ENCODE measurements around the gene KIRREL1. TPM values are rescaled to one million over a fixed set of nuclear protein-coding genes. Genes with fewer than 3 reads are reported as not detected.
A peak's percentile ranks its signal among the peaks of the same experiment; 100 is the strongest.

The KIRREL1 gene
- total RNA-seq, 2 donors from 2014 or later: 22.8 to 26.5 TPM

DNA sequence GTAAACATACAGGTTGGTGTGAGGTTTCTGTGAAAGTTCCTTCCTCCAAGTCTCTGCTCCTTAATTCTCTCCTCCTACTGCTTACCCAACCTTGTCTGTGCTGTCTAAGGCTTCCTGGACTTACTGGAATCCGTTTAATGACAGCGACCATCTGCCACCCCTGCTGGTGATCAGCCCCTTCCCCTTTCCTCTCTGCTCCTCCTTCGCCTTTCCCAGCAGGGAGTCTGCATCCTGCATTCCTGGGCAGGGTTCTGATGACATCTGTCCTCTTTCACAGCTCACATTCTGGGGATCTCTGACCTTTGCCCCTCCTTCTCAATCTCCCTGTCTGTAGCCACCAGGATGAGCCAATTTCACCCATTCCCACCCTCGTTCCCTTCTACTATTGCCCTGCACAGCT lies 66.5 kb downstream of the KIRREL1 start:
- Mint-ChIP-seq H3K9me3 (no peaks in the 10 kb centered on the region), H3K4me3 (no peak overlapping the region), H3K27ac (peak overlapping the region; percentile 57), H3K36me3 (ENCODE audit: low read depth) (no peaks in the 10 kb centered on the region), H3K27me3 (ENCODE audit: insufficient read depth) (no peaks in the 10 kb centered on the region), H3K4me1 (peaks cover 23% of the 10 kb centered on the region)
- WGBS, 2 experiments (ENCODE audit: insufficient coverage in 1 of 2, insufficient read length in 1 of 2): 26 to 38% methylated on average over 4 of the region's 4 CpGs
- H3K9ac ChIP-seq (ENCODE audit: extremely low read depth, low read length, poor library complexity, severe bottlenecking): no peak overlapping the region
- peaks cover 6% of the 10 kb centered on the region for H3K4me1 ChIP-seq (ENCODE audit: control insufficient read depth, insufficient read depth, low read length)
- no peak overlapping the region for H3K4me3 ChIP-seq (ENCODE audit: low read length)
- H3K27me3 ChIP-seq (ENCODE audit: control insufficient read depth, insufficient read depth, low read length, poor library complexity, severe bottlenecking): no peaks in the 10 kb centered on the region
- TF ChIP-seq CTCF (conservative IDR thresholded peaks at IDR 0.05): peak; percentile 11
- H3K36me3 ChIP-seq (ENCODE audit: control insufficient read depth, insufficient read depth, low read length): no peaks in the 10 kb centered on the region
- H3K9me3 ChIP-seq (ENCODE audit: control insufficient read depth, low read length): no peaks in the 10 kb centered on the region
- peak; percentile 91 for DNase-seq
- H3K27ac ChIP-seq (ENCODE audit: low read depth, low read length): peak overlapping the region; percentile 16

DNA sequence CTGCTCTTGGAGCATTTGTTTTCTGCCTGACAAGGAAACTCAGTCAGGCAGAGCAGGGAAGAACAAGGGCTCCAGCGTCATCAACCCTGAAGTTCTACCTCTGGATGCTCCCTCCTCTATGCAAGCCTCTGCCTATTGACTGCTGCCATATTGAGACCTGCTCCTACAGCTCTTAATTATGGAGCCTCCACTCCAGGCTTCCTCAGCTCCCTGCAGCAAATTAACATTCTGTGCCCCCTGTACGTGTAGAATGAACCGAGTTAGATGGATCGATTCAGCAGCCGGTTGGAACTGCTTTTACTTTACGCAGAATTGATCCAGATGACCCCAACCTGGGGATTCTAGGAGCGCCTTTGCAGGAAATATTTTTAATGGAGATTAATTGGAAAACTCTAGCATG lies 68.7 kb downstream of the KIRREL1 start:
- Mint-ChIP-seq H3K36me3 (ENCODE audit: low read depth) (no peaks in the 10 kb centered on the region), H3K27me3 (ENCODE audit: insufficient read depth) (no peaks in the 10 kb centered on the region), H3K4me3 (no peak overlapping the region), H3K4me1 (peaks cover 23% of the 10 kb centered on the region), H3K9me3 (no peaks in the 10 kb centered on the region), H3K27ac (no peak overlapping the region)
- Histone ChIP-seq H3K4me3 (ENCODE audit: low read length) (no peak overlapping the region), H3K9ac (ENCODE audit: extremely low read depth, low read length, poor library complexity, severe bottlenecking) (no peak overlapping the region), H3K4me1 (ENCODE audit: control insufficient read depth, insufficient read depth, low read length) (peaks cover 6% of the 10 kb centered on the region), H3K27ac (ENCODE audit: low read depth, low read length) (no peak overlapping the region), H3K9me3 (ENCODE audit: control insufficient read depth, low read length) (no peaks in the 10 kb centered on the region), H3K36me3 (ENCODE audit: control insufficient read depth, insufficient read depth, low read length) (no peaks in the 10 kb centered on the region), H3K27me3 (ENCODE audit: control insufficient read depth, insufficient read depth, low read length, poor library complexity, severe bottlenecking) (no peaks in the 10 kb centered on the region)
- TF ChIP-seq CTCF (conservative IDR thresholded peaks at IDR 0.05): no peak
- no peak for DNase-seq
- 86 to 94% methylated on average over 6 to 7 of the region's 7 CpGs for WGBS, 2 experiments (ENCODE audit: insufficient coverage in 1 of 2, insufficient read length in 1 of 2)

- no peak for TF ChIP-seq CTCF (conservative IDR thresholded peaks at IDR 0.05)
- Histone ChIP-seq H3K27ac (ENCODE audit: low read depth, low read length) (peak overlapping the region; percentile 42), H3K9ac (ENCODE audit: extremely low read depth, low read length, poor library complexity, severe bottlenecking) (no peak overlapping the region), H3K27me3 (ENCODE audit: control insufficient read depth, insufficient read depth, low read length, poor library complexity, severe bottlenecking) (no peaks in the 10 kb centered on the region), H3K4me3 (ENCODE audit: low read length) (no peak overlapping the region), H3K9me3 (ENCODE audit: control insufficient read depth, low read length) (no peaks in the 10 kb centered on the region), H3K4me1 (ENCODE audit: control insufficient read depth, insufficient read depth, low read length) (no peaks in the 10 kb centered on the region), H3K36me3 (ENCODE audit: control insufficient read depth, insufficient read depth, low read length) (no peaks in the 10 kb centered on the region)
- H3K27me3 Mint-ChIP-seq (ENCODE audit: insufficient read depth): no peaks in the 10 kb centered on the region
- H3K9me3 Mint-ChIP-seq: no peaks in the 10 kb centered on the region
- H3K27ac Mint-ChIP-seq: no peak overlapping the region
- no peak for DNase-seq
- no peaks in the 10 kb centered on the region for H3K36me3 Mint-ChIP-seq (ENCODE audit: low read depth)
- peaks cover 18% of the 10 kb centered on the region for H3K4me1 Mint-ChIP-seq
- 80 to 91% methylated on average over 3 to 6 of the region's 6 CpGs for WGBS, 2 experiments (ENCODE audit: insufficient coverage in 1 of 2, insufficient read length in 1 of 2)
- H3K4me3 Mint-ChIP-seq: no peak overlapping the region
Measured at GRCh38 chr1:158067662-158068061, 74.2 kb downstream of the KIRREL1 start.

Measured in endodermal cell (in vitro differentiated cells).